Retinal pigment epithelial cell (primary cell): ENCODE measurements around the gene RAX.

Experiments used
- DNase-seq: peaks from one replicate; pipeline ENCODE4 v3.0.0-alpha.2; 2010; ENCODE audit warnings: low read depth
- H3K4me3 ChIP-seq: 2 replicates; pipeline ENCODE4 v1.5.1; 2011; ENCODE audit warnings: mild to moderate bottlenecking, low read length, control low read depth, moderate library complexity
- TF ChIP-seq, protein P1 (sequence below): conservative IDR thresholded peaks from 2 replicates; pipeline ENCODE4 v1.5.1; 2011; ENCODE audit warnings: low read depth, low read length, control low read depth, inconsistent platforms

The RAX gene

GRCh38 chr18:59274533-59274928, 1.3 kb upstream of the RAX start:
- no peak for DNase-seq
- TF ChIP-seq, protein P1, sequence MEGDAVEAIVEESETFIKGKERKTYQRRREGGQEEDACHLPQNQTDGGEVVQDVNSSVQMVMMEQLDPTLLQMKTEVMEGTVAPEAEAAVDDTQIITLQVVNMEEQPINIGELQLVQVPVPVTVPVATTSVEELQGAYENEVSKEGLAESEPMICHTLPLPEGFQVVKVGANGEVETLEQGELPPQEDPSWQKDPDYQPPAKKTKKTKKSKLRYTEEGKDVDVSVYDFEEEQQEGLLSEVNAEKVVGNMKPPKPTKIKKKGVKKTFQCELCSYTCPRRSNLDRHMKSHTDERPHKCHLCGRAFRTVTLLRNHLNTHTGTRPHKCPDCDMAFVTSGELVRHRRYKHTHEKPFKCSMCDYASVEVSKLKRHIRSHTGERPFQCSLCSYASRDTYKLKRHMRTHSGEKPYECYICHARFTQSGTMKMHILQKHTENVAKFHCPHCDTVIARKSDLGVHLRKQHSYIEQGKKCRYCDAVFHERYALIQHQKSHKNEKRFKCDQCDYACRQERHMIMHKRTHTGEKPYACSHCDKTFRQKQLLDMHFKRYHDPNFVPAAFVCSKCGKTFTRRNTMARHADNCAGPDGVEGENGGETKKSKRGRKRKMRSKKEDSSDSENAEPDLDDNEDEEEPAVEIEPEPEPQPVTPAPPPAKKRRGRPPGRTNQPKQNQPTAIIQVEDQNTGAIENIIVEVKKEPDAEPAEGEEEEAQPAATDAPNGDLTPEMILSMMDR = no peak
- H3K4me3 ChIP-seq = no peak overlapping the region

- TF ChIP-seq, protein P1 = no peak
- DNase-seq = no peak
- H3K4me3 ChIP-seq = peak overlapping the region; percentile 75
These were observed 692 bp upstream of the RAX start for GRCh38 chr18:59273759-59274532.

DNA sequence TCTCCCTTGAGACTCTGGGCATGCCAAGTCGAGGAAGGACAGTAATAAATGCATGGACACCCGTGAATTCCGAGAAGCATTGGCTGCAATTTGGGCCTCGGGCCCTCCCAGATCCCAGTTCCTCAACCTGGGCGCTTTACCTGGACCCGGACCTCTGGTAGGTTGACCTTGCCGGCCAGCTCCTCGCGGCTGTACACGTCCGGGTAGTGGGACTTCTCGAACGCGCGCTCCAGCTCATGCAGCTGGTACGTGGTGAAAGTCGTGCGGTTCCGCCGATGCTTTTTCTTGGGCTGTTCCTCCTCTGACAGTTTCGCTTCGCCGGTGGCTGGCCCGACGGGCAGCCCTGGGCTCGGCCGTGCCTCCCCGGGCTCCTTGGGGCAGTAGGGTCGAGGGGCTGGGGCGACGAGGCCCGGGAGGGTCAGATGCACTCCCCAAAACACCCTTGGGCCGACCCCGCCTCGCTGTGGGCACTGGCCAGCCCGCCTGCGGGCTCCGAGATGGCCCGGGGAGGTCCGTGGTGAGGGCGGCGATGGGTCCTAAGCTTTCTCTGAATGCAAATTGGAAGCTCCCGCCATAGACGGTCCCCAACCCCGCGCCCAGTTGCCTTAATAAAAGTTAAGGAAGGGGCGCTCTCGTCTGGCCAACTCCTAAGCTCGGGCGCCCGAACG, 899 bp downstream of the RAX start:
- TF ChIP-seq, protein P1 = no peak
- no peak for DNase-seq
- H3K4me3 ChIP-seq = peak overlapping the region; percentile 75

DNA sequence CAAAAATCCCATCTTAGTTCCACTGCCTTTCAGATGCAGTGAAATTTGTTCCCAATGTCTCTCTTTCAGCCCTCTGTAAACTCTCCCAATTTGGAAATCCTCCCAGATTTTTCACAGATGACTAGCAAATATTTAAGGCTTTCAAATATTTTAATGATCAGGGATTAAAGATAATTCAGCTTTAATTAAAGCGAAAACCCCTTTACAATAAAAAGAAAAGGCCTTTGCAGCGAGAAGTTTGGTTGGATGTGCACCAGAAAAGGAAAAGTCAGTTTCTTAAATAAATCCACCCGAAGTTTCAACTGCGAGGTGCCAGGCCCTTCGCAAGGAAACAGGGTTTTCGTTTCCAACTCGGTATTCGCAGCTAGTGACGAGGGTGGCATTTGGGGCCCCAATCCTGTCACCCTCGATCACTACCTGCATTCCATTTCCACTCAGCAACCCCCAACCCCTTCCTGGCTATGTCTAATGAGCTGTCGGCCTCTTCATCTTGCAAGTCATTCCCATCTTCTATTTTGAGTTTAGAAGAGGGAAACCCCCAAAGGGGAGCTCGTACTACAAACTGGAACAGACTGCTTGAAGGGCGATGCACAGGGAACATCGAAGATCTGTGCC, 1.5 kb downstream of the RAX start:
- TF ChIP-seq, protein P1 = no peak
- peak overlapping the region; percentile 75 for H3K4me3 ChIP-seq
- peak; percentile 68 for DNase-seq

DNA sequence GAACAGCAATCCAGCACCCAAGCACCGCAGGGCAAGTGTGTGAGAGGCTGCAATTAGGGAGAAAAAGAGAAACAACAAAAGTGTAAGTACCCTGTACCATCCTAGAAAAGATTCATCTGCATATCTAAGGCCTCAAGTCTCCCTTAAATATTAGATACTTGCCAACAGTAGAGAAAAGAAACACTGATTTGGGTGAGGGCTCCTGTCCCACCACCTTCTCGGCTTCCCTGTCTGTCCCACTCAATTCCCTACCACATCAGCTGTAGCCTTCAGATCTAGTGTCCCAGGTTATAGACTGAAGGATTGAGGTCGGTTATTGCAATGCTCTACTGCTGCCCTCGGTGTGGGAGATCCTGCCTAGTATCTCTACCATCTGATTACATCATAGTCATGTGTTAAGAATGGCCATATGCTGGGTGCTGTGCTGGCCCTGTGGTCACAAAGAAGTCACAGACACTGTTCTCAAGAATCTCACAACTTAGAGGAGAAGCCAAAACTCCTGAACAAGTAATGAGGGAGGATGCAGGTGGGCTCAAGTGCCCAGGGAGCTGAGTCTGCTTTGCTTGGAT, 2.5 kb downstream of the RAX start:
- peak overlapping the region; percentile 75 for H3K4me3 ChIP-seq
- TF ChIP-seq, protein P1 = no peak
- DNase-seq = no peak

- no peak for DNase-seq
- TF ChIP-seq, protein P1 = no peak
- H3K4me3 ChIP-seq = no peak overlapping the region
These were observed 3.6 kb downstream of the RAX start for GRCh38 chr18:59269563-59270119.
